ENCODE data around the gene YPEL5. TPM values are rescaled to one million over a fixed set of nuclear protein-coding genes. Genes with fewer than 3 reads are reported as not detected.

YPEL5 gene
- total RNA-seq, 1 experiment from 2014 or later: 27.3 TPM

DNA sequence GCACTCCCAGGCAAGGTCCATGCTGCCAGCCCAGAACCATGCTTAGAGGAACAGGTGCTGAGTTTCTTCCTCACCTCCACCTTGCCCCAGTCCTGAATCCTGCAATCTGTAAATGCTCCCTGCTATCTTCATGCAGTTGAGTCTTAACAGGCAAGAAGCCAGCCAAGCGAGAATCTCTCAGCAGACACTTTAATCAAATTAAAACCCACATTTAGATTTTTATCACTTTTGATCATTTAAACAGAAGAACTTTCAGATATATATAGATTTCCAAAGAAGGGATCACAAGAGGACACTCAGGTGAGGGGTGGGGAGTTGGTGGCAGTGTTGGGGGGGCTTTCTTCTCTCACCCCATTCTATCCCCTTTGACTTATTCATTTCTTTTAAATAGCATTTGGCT, 58.6 kb downstream of the YPEL5 start:
- no peaks in the 10 kb centered on the region for H3K27me3 Mint-ChIP-seq (ENCODE audit: low read depth)
- TF ChIP-seq NFATC4 (CRISPR knock-in tag; IDR thresholded peaks at IDR 0.05) (no peak), IRF2 (CRISPR knock-in tag; IDR thresholded peaks at IDR 0.05; ENCODE audit: borderline replicate concordance, low read depth) (no peak), NR2C2 (CRISPR knock-in tag; IDR thresholded peaks at IDR 0.05) (no peak), PRRX2 (CRISPR knock-in tag; IDR thresholded peaks at IDR 0.05) (no peak), CREM (CRISPR knock-in tag; IDR thresholded peaks at IDR 0.05) (no peak), FOXJ3 (CRISPR knock-in tag; IDR thresholded peaks at IDR 0.05; ENCODE audit: borderline replicate concordance) (no peak), RORB (CRISPR knock-in tag; IDR thresholded peaks at IDR 0.05) (no peak)
- TF ChIP-seq, protein P1, sequence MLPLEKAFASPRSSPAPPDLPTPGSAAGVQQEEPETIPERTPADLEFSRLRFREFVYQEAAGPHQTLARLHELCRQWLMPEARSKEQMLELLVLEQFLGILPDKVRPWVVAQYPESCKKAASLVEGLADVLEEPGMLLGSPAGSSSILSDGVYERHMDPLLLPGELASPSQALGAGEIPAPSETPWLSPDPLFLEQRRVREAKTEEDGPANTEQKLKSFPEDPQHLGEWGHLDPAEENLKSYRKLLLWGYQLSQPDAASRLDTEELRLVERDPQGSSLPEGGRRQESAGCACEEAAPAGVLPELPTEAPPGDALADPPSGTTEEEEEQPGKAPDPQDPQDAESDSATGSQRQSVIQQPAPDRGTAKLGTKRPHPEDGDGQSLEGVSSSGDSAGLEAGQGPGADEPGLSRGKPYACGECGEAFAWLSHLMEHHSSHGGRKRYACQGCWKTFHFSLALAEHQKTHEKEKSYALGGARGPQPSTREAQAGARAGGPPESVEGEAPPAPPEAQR (CRISPR knock-in tag; IDR thresholded peaks at IDR 0.05): no peak
- TF ChIP-seq, protein P2, sequence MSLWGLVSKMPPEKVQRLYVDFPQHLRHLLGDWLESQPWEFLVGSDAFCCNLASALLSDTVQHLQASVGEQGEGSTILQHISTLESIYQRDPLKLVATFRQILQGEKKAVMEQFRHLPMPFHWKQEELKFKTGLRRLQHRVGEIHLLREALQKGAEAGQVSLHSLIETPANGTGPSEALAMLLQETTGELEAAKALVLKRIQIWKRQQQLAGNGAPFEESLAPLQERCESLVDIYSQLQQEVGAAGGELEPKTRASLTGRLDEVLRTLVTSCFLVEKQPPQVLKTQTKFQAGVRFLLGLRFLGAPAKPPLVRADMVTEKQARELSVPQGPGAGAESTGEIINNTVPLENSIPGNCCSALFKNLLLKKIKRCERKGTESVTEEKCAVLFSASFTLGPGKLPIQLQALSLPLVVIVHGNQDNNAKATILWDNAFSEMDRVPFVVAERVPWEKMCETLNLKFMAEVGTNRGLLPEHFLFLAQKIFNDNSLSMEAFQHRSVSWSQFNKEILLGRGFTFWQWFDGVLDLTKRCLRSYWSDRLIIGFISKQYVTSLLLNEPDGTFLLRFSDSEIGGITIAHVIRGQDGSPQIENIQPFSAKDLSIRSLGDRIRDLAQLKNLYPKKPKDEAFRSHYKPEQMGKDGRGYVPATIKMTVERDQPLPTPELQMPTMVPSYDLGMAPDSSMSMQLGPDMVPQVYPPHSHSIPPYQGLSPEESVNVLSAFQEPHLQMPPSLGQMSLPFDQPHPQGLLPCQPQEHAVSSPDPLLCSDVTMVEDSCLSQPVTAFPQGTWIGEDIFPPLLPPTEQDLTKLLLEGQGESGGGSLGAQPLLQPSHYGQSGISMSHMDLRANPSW (CRISPR knock-in tag; conservative IDR thresholded peaks at IDR 0.05; ENCODE audit: low read depth): no peak
- TF ChIP-seq, protein P3, sequence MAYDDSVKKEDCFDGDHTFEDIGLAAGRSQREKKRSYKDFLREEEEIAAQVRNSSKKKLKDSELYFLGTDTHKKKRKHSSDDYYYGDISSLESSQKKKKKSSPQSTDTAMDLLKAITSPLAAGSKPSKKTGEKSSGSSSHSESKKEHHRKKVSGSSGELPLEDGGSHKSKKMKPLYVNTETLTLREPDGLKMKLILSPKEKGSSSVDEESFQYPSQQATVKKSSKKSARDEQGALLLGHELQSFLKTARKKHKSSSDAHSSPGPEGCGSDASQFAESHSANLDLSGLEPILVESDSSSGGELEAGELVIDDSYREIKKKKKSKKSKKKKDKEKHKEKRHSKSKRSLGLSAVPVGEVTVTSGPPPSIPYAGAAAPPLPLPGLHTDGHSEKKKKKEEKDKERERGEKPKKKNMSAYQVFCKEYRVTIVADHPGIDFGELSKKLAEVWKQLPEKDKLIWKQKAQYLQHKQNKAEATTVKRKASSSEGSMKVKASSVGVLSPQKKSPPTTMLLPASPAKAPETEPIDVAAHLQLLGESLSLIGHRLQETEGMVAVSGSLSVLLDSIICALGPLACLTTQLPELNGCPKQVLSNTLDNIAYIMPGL (CRISPR knock-in tag; IDR thresholded peaks at IDR 0.05): no peak
- TF ChIP-seq, protein P4, sequence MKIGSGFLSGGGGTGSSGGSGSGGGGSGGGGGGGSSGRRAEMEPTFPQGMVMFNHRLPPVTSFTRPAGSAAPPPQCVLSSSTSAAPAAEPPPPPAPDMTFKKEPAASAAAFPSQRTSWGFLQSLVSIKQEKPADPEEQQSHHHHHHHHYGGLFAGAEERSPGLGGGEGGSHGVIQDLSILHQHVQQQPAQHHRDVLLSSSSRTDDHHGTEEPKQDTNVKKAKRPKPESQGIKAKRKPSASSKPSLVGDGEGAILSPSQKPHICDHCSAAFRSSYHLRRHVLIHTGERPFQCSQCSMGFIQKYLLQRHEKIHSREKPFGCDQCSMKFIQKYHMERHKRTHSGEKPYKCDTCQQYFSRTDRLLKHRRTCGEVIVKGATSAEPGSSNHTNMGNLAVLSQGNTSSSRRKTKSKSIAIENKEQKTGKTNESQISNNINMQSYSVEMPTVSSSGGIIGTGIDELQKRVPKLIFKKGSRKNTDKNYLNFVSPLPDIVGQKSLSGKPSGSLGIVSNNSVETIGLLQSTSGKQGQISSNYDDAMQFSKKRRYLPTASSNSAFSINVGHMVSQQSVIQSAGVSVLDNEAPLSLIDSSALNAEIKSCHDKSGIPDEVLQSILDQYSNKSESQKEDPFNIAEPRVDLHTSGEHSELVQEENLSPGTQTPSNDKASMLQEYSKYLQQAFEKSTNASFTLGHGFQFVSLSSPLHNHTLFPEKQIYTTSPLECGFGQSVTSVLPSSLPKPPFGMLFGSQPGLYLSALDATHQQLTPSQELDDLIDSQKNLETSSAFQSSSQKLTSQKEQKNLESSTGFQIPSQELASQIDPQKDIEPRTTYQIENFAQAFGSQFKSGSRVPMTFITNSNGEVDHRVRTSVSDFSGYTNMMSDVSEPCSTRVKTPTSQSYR (CRISPR knock-in tag; IDR thresholded peaks at IDR 0.05): no peak
- TF ChIP-seq, protein P5, sequence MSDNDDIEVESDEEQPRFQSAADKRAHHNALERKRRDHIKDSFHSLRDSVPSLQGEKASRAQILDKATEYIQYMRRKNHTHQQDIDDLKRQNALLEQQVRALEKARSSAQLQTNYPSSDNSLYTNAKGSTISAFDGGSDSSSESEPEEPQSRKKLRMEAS (CRISPR knock-in tag; IDR thresholded peaks at IDR 0.05): no peak
- TF ChIP-seq, protein P6, sequence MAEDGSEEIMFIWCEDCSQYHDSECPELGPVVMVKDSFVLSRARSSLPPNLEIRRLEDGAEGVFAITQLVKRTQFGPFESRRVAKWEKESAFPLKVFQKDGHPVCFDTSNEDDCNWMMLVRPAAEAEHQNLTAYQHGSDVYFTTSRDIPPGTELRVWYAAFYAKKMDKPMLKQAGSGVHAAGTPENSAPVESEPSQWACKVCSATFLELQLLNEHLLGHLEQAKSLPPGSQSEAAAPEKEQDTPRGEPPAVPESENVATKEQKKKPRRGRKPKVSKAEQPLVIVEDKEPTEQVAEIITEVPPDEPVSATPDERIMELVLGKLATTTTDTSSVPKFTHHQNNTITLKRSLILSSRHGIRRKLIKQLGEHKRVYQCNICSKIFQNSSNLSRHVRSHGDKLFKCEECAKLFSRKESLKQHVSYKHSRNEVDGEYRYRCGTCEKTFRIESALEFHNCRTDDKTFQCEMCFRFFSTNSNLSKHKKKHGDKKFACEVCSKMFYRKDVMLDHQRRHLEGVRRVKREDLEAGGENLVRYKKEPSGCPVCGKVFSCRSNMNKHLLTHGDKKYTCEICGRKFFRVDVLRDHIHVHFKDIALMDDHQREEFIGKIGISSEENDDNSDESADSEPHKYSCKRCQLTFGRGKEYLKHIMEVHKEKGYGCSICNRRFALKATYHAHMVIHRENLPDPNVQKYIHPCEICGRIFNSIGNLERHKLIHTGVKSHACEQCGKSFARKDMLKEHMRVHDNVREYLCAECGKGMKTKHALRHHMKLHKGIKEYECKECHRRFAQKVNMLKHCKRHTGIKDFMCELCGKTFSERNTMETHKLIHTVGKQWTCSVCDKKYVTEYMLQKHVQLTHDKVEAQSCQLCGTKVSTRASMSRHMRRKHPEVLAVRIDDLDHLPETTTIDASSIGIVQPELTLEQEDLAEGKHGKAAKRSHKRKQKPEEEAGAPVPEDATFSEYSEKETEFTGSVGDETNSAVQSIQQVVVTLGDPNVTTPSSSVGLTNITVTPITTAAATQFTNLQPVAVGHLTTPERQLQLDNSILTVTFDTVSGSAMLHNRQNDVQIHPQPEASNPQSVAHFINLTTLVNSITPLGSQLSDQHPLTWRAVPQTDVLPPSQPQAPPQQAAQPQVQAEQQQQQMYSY (CRISPR knock-in tag; IDR thresholded peaks at IDR 0.05): no peak
- H3K4me1 Mint-ChIP-seq: peaks cover 6% of the 10 kb centered on the region
- DNase-seq (ENCODE audit: low spot score): no peak
- POLR2A ChIA-PET: no interaction called here
- CTCF ChIA-PET: interaction anchor here (1.4 to 5.6 kb wide), 4 partner anchors 34 to 506 kb away, joined by 3 to 62 read pairs (median 14); no protein-coding TSS in a partner anchor
- H3K27ac Mint-ChIP-seq: no peak overlapping the region
- no peaks in the 10 kb centered on the region for H3K9me3 Mint-ChIP-seq
- H3K4me3 Mint-ChIP-seq: no peak overlapping the region
- H3K36me3 Mint-ChIP-seq: no peaks in the 10 kb centered on the region
- ATAC-seq: no peak

All from WTC11 (cell line).